Measurements from ENCODE around the gene CEP95.

CEP95 gene

GRCh38 chr17:64496786-64497564 is 9.8 kb upstream of the CEP95 start, which contains the start of gene POLG2:
Gene POLG2, minus strand, starts transcription at chr17:64497054. Its CDS starts 86 bp downstream, at chr17:64496968.
- peak; percentile 93 for DNase-seq

- DNase-seq = no peak
Observed at GRCh38 chr17:64497565-64498035, 9.2 kb upstream of the CEP95 start.

- DNase-seq = no peak
Observed at GRCh38 chr17:64498308-64499203, 8.2 kb upstream of the CEP95 start.

- peak; percentile 24 for DNase-seq
Observed at GRCh38 chr17:64499805-64500486, 6.8 kb upstream of the CEP95 start.

GRCh38 chr17:64500487-64500859 is 6.3 kb upstream of the CEP95 start:
- no peak for DNase-seq

- no peak for DNase-seq
Observed at GRCh38 chr17:64500862-64501765, 5.7 kb upstream of the CEP95 start.

GRCh38 chr17:64502021-64502420 is 4.8 kb upstream of the CEP95 start:
- DNase-seq = no peak

- DNase-seq = no peak
Observed at GRCh38 chr17:64502809-64503208, 4.0 kb upstream of the CEP95 start.

GRCh38 chr17:64503341-64503740 is 3.4 kb upstream of the CEP95 start:
- no peak for DNase-seq

GRCh38 chr17:64503821-64504768 is 2.7 kb upstream of the CEP95 start:
- DNase-seq = no peak

GRCh38 chr17:64504769-64505339 is 1.9 kb upstream of the CEP95 start:
- peak; percentile 36 for DNase-seq

GRCh38 chr17:64505340-64506200 is 1.2 kb upstream of the CEP95 start:
- DNase-seq = peak; percentile 93

- peak; percentile 97 for DNase-seq
Observed at GRCh38 chr17:64506201-64506575, 589 bp upstream of the CEP95 start, which contains the start of gene DDX5. Gene DDX5, minus strand, starts transcription at chr17:64506289. Its CDS starts 170 bp downstream, at chr17:64506119.

GRCh38 chr17:64507413-64507782 is 621 bp downstream of the CEP95 start:
- peak; percentile 71 for DNase-seq

GRCh38 chr17:64508683-64509082 is 1.9 kb downstream of the CEP95 start:
- no peak for DNase-seq

- no peak for DNase-seq
Observed at GRCh38 chr17:64509179-64509578, 2.4 kb downstream of the CEP95 start.

- DNase-seq = no peak
Observed at GRCh38 chr17:64515419-64515818, 8.6 kb downstream of the CEP95 start.

GRCh38 chr17:64515829-64516228 is 9.1 kb downstream of the CEP95 start:
- DNase-seq = no peak

- no peak for DNase-seq
Observed at GRCh38 chr17:64519601-64520000, 12.8 kb downstream of the CEP95 start.

Data from fibroblast of skin of scalp (primary cell).